GM21723 (cell line): ENCODE measurements around the gene MYMX.
"Not testable (repeated sequence)": the region's sequence is repeated elsewhere in the genome, so short reads cannot be mapped to it uniquely, and the experiment has no call there.

ENCODE experiments used
- ATAC-seq: cut with Tn5 transposase; IDR thresholded peaks from one replicate; pipeline ENCODE4 v1.9.1; 2021; ENCODE audit warnings: mild to moderate bottlenecking, moderate library complexity; ENCODE audit not compliant: unreplicated experiment

MYMX gene

DNA sequence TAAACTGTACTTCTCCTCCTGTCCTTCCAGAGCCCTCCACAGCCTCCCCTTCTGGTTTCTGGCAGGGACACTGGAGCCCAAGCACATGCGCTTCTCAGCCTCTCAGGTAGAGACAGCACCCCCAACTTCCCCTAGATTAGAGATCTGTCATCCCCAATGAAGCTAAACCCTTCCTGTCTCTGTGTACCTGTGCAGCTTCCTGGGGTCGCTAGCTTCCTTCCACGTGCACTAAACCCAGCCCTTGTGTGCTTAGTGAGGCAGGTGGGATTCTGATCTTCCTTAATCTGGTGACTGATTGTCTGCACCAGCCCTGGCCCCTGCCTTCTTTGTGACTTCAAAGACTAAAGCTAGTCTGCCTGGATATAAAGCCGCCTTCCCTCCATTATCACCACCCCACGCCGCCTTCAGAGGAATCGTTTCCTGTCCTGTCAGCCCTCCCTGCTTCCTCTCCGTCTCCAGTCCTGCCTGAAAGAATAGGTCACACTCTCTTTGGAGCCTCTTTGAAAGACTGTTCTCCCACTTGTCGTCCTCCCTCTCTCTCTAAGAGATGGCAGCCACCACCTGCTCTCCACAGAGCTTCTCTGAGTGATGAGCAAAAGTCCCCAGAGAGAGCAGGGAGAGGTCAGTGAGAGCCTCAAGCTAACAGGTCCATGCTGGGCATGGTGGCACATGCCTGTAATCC is 30.6 kb upstream of the MYMX start:
- ATAC-seq, result no peak

- ATAC-seq, result no peak
Measured at GRCh38 chr6:44186635-44187025, 30.1 kb upstream of the MYMX start.

GRCh38 chr6:44188819-44189218 is 27.9 kb upstream of the MYMX start:
- no peak for ATAC-seq

DNA sequence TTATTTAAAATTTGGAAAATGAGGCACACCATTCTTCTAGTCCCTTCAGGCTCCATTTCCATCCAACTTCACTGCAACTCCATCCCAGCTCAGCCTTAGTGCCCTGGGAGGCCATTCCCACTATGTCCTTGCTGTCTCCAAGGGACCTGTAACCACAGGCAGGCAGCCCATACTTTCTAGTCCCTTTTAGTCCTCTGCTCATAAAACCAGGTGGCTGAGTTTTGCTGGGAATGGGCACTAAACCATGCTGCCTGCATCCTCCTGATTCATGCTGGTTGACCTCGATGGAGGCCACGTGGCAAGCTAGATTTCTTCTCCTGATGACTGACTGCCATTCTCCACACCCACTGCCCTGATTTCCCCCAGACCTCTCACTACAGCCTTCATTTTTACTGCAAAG is 27.5 kb upstream of the MYMX start:
- no peak for ATAC-seq

DNA sequence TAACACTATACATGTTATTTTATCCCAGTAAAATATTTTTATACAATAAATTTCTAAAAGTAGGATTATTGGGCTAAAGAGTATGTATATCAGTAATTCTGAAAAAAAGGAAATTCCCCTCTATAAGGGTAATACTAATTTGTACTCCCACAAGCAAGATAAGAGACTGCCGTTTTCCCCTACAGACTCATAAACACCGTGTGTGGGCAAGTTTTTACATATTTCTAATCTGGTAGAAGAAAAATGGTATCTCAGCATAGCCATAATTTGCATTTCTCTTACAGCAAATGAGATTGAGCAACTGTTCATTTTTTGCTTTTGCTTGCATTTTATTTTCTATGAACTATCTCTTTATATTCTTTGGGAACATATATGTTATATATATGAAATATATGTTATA is 26.0 kb upstream of the MYMX start:
- ATAC-seq, result peak; percentile 81

DNA sequence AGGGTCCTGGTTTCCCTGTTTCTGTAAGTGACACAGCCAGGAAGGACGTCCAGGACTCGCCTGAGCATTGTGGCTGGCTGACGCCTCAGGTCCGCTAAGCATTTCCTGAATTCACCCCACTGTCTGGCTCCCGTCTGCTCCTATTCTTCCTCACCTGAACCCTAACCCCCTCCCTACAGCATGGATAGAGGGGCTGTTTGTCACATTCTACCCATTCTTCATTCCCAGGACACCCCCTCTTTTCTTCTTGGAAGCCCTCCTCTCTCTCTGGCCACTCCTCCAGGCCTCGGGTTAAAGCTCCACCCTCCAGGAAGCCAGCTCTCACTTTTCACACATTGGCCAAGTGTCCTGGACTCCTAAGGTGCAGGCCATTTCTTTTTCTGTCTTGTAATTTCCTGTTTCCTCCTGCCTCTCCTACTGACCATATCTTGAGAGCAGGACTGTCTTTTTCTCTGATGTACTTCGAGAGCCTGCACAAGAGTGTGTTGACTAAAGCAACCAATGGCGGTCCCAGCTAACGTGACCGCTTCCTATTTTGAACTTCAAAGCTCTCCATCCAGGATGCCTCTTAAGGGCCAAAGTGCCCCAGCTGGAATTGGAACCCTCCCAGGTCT is 24.2 kb upstream of the MYMX start:
- no peak for ATAC-seq

- no peak for ATAC-seq
Measured at GRCh38 chr6:44193307-44193910, 23.3 kb upstream of the MYMX start.

- ATAC-seq, result no peak
Measured at GRCh38 chr6:44194326-44194725, 22.4 kb upstream of the MYMX start.

GRCh38 chr6:44196351-44196750 is 20.4 kb upstream of the MYMX start:
- not testable (repeated sequence) for ATAC-seq

DNA sequence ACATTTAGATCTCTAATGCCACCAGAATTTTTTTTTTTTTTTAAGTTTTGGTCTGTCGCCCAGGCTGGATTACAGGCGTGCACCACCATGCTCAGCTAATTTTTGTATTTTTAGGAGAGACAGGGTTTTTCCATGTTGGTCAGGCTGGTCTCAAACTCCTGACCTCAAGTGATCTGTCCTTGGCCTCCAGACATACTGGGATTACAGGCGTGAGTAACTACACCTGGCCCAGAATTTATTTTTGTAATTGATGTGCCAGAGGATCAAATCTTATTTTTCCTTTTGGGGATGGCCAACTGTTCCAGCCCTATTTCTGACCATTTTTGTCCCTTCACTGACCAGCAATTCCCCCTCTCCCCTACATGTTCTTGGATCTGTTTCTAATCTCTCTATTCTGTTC is 18.0 kb upstream of the MYMX start:
- ATAC-seq, result no peak

DNA sequence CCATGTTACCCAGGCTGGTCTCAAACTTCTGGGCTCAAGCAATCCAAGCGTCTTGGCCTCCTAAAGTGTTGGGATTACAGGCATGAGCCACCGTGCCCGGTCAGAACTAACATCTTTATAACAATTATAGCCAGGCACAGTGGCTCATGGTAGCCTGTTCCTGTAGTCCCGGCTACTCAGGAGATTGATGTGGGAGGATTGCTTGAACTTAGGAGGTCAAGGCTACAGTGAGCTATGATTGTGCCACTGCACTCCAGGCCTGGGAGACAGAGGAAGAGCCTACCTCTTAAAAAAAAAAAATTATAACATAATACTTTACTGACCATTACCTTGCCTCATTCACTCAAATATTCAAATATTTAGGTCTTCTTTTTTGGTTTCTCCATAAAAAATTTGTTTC is 16.8 kb upstream of the MYMX start:
- no peak for ATAC-seq

GRCh38 chr6:44201200-44201599 is 15.5 kb upstream of the MYMX start:
- ATAC-seq, result no peak

- ATAC-seq, result no peak
Measured at GRCh38 chr6:44201638-44202303, 15.0 kb upstream of the MYMX start.

- no peak for ATAC-seq
Measured at GRCh38 chr6:44202332-44202971, 14.3 kb upstream of the MYMX start.

- no peak for ATAC-seq
Measured at GRCh38 chr6:44202972-44203750, 13.6 kb upstream of the MYMX start.

DNA sequence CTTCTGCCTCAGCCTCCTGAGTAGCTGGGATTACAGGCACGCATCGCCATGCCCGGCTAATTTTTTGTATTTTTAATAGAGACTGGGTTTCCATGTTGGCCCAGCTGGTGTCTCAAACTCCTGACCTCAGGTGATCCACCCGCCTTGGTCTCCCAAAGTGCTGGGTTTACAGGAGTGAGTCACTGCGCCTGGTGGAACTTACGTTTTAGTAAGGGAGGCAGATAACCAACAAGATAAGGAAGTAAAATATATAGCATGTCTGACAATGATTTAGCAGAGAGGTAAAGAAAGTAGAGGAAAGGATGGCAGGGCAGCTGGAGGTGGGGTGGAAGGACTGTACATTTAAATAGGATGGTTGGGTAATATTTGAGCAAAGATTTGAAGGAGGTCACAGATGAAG is 12.8 kb upstream of the MYMX start:
- no peak for ATAC-seq

DNA sequence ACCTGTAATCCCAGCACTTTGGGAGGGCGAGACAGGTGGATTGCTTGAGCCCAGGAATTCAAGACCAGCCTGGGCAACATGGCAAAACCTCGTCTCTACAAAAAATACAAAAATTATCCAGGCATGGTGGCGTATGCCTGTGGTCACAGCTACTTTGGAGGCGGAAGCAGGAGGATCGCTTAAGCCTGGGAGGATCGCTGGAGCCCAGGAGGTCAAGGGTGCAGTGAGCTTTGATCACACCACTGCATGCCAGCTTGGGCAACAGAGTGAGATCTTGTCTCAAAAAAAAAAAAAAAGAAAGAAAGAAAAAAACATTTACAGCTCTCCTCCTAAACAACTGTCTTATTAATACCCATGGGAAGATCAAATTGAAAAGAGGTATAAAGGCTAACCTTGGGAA is 8.8 kb upstream of the MYMX start:
- no peak for ATAC-seq

GRCh38 chr6:44211284-44211683 is 5.4 kb upstream of the MYMX start:
- ATAC-seq, result no peak

DNA sequence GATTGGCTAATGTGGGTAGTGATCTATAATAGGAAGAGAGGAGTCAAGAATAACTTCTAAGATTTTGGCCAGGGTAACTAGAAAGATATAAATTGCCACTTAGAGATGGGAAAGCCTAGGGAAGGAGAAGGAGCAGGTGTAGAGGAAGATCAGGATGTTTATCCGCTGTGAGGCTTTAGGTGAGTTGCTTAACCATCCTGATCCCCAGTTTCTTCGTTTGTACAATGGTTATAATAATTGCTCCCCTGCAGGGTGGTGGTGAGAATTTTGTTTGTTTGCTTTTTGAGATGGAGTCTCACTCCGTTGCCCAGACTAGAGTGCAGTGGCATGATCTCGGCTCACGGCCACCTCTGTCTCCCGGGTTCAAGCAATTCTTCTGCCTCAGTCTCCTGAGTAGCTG is 2.4 kb upstream of the MYMX start:
- ATAC-seq, result no peak

- ATAC-seq, result no peak
Measured at GRCh38 chr6:44217332-44218143, 812 bp downstream of the MYMX start.
